OCI-LY1 (cell line): ENCODE measurements around the gene CPLX1.
A peak's percentile ranks its signal among the peaks of the same experiment; 100 is the strongest.

Source experiments
- H2AFZ ChIP-seq: fragments of 200-600 bp; sonication (generic), shearing (Covaris generic); 2 replicates; pipeline ENCODE4 v1.6.0; 2014; ENCODE audit warnings: antibody characterized with exemption, mild to moderate bottlenecking, low read length
- H3F3A ChIP-seq: fragments of 200-600 bp; sonication (generic), shearing (Covaris generic); 2 replicates; pipeline ENCODE4 v1.6.0; 2014; ENCODE audit warnings: mild to moderate bottlenecking, antibody characterized with exemption, low read length, moderate library complexity; ENCODE audit not compliant: insufficient read depth
- H3K27ac ChIP-seq: fragments of 200-600 bp; sonication (generic); 2 replicates; pipeline ENCODE4 v1.5.1; 2014; ENCODE audit warnings: low read length, mixed run types, mild to moderate bottlenecking, low read depth; ENCODE audit not compliant: poor library complexity, severe bottlenecking
- H3K27me3 ChIP-seq: fragments of 200-600 bp; sonication (generic); 2 replicates; pipeline ENCODE4 v1.6.0; 2014; ENCODE audit warnings: antibody characterized with exemption, mild to moderate bottlenecking, low read length, moderate library complexity; ENCODE audit not compliant: insufficient read depth
- H3K36me3 ChIP-seq: fragments of 200-600 bp; sonication (generic); 2 replicates; pipeline ENCODE4 v1.6.1; 2014; ENCODE audit warnings: mild to moderate bottlenecking, antibody characterized with exemption, low read length, moderate library complexity, mixed read lengths; ENCODE audit not compliant: insufficient read depth
- H3K4me1 ChIP-seq: fragments of 200-600 bp; sonication (generic); 2 replicates; pipeline ENCODE4 v1.5.1; 2014; ENCODE audit warnings: mild to moderate bottlenecking, low read length, moderate library complexity; ENCODE audit not compliant: insufficient read depth, severe bottlenecking
- H3K4me2 ChIP-seq: fragments of 200-600 bp; sonication (generic), shearing (Covaris generic); 2 replicates; pipeline ENCODE4 v1.6.1; 2014; ENCODE audit warnings: low read length
- H3K4me3 ChIP-seq: fragments of 200-600 bp; sonication (generic); 2 replicates; pipeline ENCODE4 v1.5.1; 2014; ENCODE audit warnings: low read length, low read depth, mild to moderate bottlenecking, mixed read lengths; ENCODE audit not compliant: poor library complexity, severe bottlenecking
- H3K79me2 ChIP-seq: fragments of 200-600 bp; shearing (Covaris generic); 2 replicates; pipeline ENCODE4 v1.6.1; 2016; ENCODE audit warnings: mixed run types, low read length, mixed read lengths; ENCODE audit not compliant: insufficient read depth
- H3K9ac ChIP-seq: fragments of 200-600 bp; sonication (generic), shearing (Covaris generic); 2 replicates; pipeline ENCODE4 v1.6.1; 2014; ENCODE audit warnings: mild to moderate bottlenecking, low read length, mixed read lengths
- H3K9me2 ChIP-seq: fragments of 200-600 bp; sonication (generic), shearing (Covaris generic); 2 replicates; pipeline ENCODE4 v1.6.1; 2014; ENCODE audit warnings: low read depth, mild to moderate bottlenecking, low read length, mixed read lengths
- H3K9me3 ChIP-seq: fragments of 200-600 bp; shearing (Covaris generic); 2 replicates; pipeline ENCODE4 v1.6.1; 2014; ENCODE audit warnings: low read length, mixed read lengths
- H4K20me1 ChIP-seq: fragments of 200-600 bp; sonication (generic), shearing (Covaris generic); 2 replicates; pipeline ENCODE4 v1.6.0; 2016; ENCODE audit warnings: mild to moderate bottlenecking, low read length; ENCODE audit not compliant: insufficient read depth
- EZH2 ChIP-seq: fragments of 200-600 bp; sonication (generic), shearing (Covaris generic); IDR thresholded peaks from 2 replicates; pipeline ENCODE4 v1.8.0; 2017; ENCODE audit warnings: borderline replicate concordance, mixed run types, mild to moderate bottlenecking, antibody characterized with exemption, low read length, moderate library complexity, mixed read lengths
- TF ChIP-seq, protein P1 (sequence below): fragments of 200-600 bp; sonication (generic), shearing (Covaris generic); IDR thresholded peaks from 2 replicates; pipeline ENCODE4 v1.5.1; 2017; ENCODE audit warnings: mild to moderate bottlenecking, antibody characterized with exemption, low read length, moderate library complexity, mixed read lengths

The CPLX1 gene

DNA sequence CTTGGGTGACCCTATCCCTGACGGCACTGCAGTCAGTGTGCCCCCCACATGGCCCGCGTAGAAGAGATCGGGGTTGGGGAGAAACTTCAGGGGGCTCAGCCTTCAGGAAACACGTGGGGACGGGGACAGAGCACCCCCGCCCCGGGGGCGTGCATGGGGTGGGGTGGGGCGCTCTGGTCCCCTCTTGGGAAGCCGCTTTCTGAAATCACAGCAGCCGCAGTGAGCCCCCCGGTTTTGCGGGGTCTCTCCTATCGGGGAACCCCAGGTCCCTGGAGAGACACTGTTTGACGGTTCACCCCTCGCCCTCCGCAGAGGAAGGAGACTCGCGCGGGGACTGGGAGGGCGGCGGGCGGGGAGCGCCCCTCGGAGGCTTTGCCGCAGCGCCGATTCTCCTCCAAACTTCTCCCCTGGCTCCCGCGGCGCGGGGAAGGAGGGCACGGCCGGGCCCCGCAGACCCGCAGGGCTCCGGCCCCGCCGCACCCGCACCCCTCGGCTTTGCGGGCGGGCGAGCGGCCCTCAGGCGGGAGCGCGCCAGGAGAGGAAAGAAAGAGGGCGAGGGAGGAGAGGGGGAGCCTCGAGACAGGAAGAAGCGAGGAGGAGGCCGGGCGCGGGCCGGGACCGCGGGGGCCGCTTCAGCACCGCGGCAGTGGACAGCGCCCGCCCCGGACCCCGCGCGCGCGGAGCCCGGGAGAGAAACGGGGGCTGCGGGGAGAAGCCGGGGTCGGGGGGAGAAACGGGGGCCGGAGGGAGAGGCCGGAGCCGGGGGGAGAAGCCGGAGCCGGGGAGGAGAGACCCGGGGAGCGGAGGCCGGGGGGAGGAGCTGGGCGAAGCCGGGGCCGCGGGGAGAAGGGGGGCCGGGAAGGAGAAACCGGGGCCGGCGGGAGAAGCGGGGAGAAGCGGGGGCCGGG is 612 bp downstream of the CPLX1 start:
- no peaks in the 10 kb centered on the region for H3K36me3 ChIP-seq
- H3K9ac ChIP-seq = no peak overlapping the region
- TF ChIP-seq EZH2 = no peak
- TF ChIP-seq, protein P1, sequence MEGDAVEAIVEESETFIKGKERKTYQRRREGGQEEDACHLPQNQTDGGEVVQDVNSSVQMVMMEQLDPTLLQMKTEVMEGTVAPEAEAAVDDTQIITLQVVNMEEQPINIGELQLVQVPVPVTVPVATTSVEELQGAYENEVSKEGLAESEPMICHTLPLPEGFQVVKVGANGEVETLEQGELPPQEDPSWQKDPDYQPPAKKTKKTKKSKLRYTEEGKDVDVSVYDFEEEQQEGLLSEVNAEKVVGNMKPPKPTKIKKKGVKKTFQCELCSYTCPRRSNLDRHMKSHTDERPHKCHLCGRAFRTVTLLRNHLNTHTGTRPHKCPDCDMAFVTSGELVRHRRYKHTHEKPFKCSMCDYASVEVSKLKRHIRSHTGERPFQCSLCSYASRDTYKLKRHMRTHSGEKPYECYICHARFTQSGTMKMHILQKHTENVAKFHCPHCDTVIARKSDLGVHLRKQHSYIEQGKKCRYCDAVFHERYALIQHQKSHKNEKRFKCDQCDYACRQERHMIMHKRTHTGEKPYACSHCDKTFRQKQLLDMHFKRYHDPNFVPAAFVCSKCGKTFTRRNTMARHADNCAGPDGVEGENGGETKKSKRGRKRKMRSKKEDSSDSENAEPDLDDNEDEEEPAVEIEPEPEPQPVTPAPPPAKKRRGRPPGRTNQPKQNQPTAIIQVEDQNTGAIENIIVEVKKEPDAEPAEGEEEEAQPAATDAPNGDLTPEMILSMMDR = no peak
- no peaks in the 10 kb centered on the region for H3K9me2 ChIP-seq
- peak overlapping the region; percentile 48 for H3K4me2 ChIP-seq
- H3K4me3 ChIP-seq = peak overlapping the region; percentile 45
- H3K9me3 ChIP-seq = no peaks in the 10 kb centered on the region
- H3K27ac ChIP-seq = no peak overlapping the region
- H4K20me1 ChIP-seq = no peaks in the 10 kb centered on the region
- H3F3A ChIP-seq = no peaks in the 10 kb centered on the region
- H3K27me3 ChIP-seq = no peaks in the 10 kb centered on the region
- H2AFZ ChIP-seq = no peak overlapping the region
- H3K4me1 ChIP-seq = no peaks in the 10 kb centered on the region
- no peaks in the 10 kb centered on the region for H3K79me2 ChIP-seq

DNA sequence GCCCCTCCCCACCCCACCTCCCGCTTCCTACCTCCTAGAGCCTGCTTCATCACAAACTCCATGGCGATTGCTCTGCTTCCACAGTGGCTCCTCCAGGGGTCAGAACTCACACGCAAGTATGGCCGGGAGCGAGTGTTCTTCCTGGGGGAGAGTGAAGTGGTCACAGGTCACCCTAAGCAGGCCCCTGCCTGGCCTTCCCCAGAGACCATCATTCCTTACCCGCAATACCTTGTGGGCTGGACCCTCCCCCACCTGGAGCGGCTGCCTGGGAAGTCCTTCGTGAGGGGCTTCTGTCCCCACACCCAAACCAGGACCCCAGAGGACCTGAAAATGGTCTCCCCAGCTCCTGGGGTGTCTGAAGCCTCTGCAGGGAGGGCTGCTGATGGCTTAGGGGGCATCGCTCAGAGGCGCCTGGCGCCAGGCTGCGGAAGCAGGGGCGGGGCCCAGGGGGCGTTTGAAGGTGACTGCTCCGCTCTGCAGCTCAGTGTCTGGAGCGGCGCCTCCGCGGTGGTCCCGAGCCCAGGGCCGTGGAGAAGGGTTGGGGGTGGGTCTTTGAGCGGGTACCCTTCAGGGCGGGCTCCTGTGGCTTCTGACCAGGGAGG is 1.4 kb downstream of the CPLX1 start:
- Histone ChIP-seq H3K36me3 (no peaks in the 10 kb centered on the region), H3K9me3 (no peaks in the 10 kb centered on the region), H3K9me2 (no peaks in the 10 kb centered on the region), H3K4me3 (no peak overlapping the region), H3K4me1 (no peaks in the 10 kb centered on the region), H3F3A (no peaks in the 10 kb centered on the region), H3K9ac (no peak overlapping the region), H3K27me3 (no peaks in the 10 kb centered on the region), H3K4me2 (no peak overlapping the region), H4K20me1 (no peaks in the 10 kb centered on the region), H3K27ac (no peak overlapping the region), H3K79me2 (no peaks in the 10 kb centered on the region), H2AFZ (no peak overlapping the region)
- TF ChIP-seq, protein P1 = no peak
- no peak for TF ChIP-seq EZH2

DNA sequence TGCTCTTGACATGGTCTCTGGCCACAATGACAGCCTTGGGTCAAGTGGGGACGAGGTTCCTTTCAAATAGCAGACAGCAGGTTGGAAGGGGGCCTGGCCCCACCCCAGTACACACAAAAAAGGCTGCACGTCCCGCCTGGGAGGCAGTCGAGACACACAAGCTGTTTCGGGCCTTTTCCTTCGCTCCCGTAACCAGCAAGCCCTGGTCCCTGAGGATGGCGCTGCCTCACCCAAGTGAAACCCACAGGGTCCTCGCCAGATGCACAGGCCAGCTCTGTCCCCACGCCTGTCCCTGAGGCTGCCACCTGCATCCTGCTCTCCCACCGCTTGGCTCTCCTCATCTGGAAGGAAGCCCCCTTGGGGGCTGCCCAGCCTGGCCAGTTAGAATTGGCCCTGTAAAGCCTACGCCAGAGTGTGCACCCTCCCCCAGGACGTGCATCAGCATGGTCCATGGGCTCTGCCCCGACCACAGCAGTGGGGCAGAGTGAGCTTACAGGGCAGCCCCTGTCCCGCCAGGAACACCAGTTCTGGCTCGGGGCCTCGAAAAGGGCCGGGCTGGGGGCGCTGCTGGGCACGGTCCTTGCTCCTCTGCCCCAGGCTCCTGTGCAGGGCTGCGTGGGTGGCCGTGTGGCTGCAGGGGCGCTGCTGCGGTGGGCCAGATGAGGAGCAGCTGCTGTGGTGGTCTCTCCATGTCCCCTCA is 2.0 kb downstream of the CPLX1 start:
- Histone ChIP-seq H3F3A (no peaks in the 10 kb centered on the region), H3K4me1 (no peaks in the 10 kb centered on the region), H3K27ac (no peak overlapping the region), H2AFZ (no peak overlapping the region), H3K9me2 (no peaks in the 10 kb centered on the region), H3K27me3 (no peaks in the 10 kb centered on the region), H3K4me3 (no peak overlapping the region), H3K9ac (no peak overlapping the region), H3K36me3 (no peaks in the 10 kb centered on the region), H3K4me2 (no peak overlapping the region), H3K9me3 (no peaks in the 10 kb centered on the region), H3K79me2 (no peaks in the 10 kb centered on the region), H4K20me1 (no peaks in the 10 kb centered on the region)
- TF ChIP-seq, protein P1 = no peak
- no peak for TF ChIP-seq EZH2
